WI38 (cell line): ENCODE results near the gene CCER1.
"Not testable (repeated sequence)": the region's sequence is repeated elsewhere in the genome, so short reads cannot be mapped to it uniquely, and the experiment has no call there.

ENCODE experiments used
- H3K4me3 ChIP-seq: 2 replicates; pipeline ENCODE4 v1.5.1; 2011; ENCODE audit warnings: low read depth, mild to moderate bottlenecking, control low read depth, low read length
- CTCF ChIP-seq: IDR thresholded peaks from 2 replicates; pipeline ENCODE4 v1.5.1; 2012; ENCODE audit warnings: low read depth, mild to moderate bottlenecking, control low read depth, low read length

The CCER1 gene

GRCh38 chr12:90990611-90991010 lies 35.6 kb upstream of the CCER1 start:
- no peak for TF ChIP-seq CTCF

GRCh38 chr12:90989686-90990111 lies 34.7 kb upstream of the CCER1 start:
- no peak for TF ChIP-seq CTCF
- H3K4me3 ChIP-seq = no peak overlapping the region

More at GRCh38 chr12:90990611-90991010, 35.6 kb upstream of the CCER1 start:
- H3K4me3 ChIP-seq = no peak overlapping the region

- no peak for TF ChIP-seq CTCF
- no peak overlapping the region for H3K4me3 ChIP-seq
Observed at GRCh38 chr12:90987520-90987919, 32.5 kb upstream of the CCER1 start.

GRCh38 chr12:90987101-90987500 lies 32.1 kb upstream of the CCER1 start:
- no peak overlapping the region for H3K4me3 ChIP-seq
- no peak for TF ChIP-seq CTCF

GRCh38 chr12:90985331-90985730 lies 30.4 kb upstream of the CCER1 start:
- H3K4me3 ChIP-seq = not testable (repeated sequence)

- no peak for TF ChIP-seq CTCF
- H3K4me3 ChIP-seq = no peak overlapping the region
Observed at GRCh38 chr12:90984114-90984513, 29.1 kb upstream of the CCER1 start.

GRCh38 chr12:90982170-90982569 lies 27.2 kb upstream of the CCER1 start:
- no peak for TF ChIP-seq CTCF
- no peak overlapping the region for H3K4me3 ChIP-seq

GRCh38 chr12:90979951-90980350 lies 25.0 kb upstream of the CCER1 start:
- H3K4me3 ChIP-seq = no peak overlapping the region
- no peak for TF ChIP-seq CTCF
